Cardiac fibroblast (primary cell): ENCODE results near the gene S100A9.
"Not testable (repeated sequence)": the region's sequence is repeated elsewhere in the genome, so short reads cannot be mapped to it uniquely, and the experiment has no call there.

Source experiments
- DNase-seq, 2 donors: peaks; one replicate each; pipeline versions ENCODE4 v3.0.0 to v3.0.0-alpha.2; 2010; ENCODE audit warnings: low read depth in 2 of 2
- H3K4me3 ChIP-seq, 2 donors: replicated peaks in 1 of 2; 1 replicate in 1 of 2; 2 replicates in 1 of 2; pipeline ENCODE4 v1.5.1; 2011; ENCODE audit warnings: low read depth in 2 of 2, low read length in 2 of 2, mild to moderate bottlenecking in 2 of 2, moderate library complexity in 1 of 2
- CTCF ChIP-seq: IDR thresholded peaks from one replicate; pipeline ENCODE4 v1.5.1; 2011; ENCODE audit warnings: low read depth, mild to moderate bottlenecking, low read length, inconsistent platforms

Gene S100A9

GRCh38 chr1:153357853-153358690, at the start of gene S100A9:
Gene S100A9, plus strand, starts transcription at chr1:153357854. Its CDS starts 430 bp downstream, at chr1:153358284.
- H3K4me3 ChIP-seq = no peak within 1 kb of the TSS
- no peak for DNase-seq
- TF ChIP-seq CTCF = no peak

- TF ChIP-seq CTCF = no peak
- H3K4me3 ChIP-seq = no peak overlapping the region
- DNase-seq = no peak
Observed at GRCh38 chr1:153308540-153308939, 49.1 kb upstream of the S100A9 start.

- no peak for TF ChIP-seq CTCF
- no peak overlapping the region for H3K4me3 ChIP-seq
- DNase-seq = no peak
Observed at GRCh38 chr1:153309441-153309840, 48.2 kb upstream of the S100A9 start.

GRCh38 chr1:153310526-153310925, 47.1 kb upstream of the S100A9 start:
- H3K4me3 ChIP-seq = no peak overlapping the region
- TF ChIP-seq CTCF = no peak
- DNase-seq = no peak

- H3K4me3 ChIP-seq = no peak within 1 kb of the TSS
- TF ChIP-seq CTCF = no peak
- no peak for DNase-seq
Observed at GRCh38 chr1:153312570-153313186, 45.0 kb upstream of the S100A9 start, which contains the start of gene PGLYRP3. Gene PGLYRP3, minus strand, starts transcription at chr1:153312952. Its CDS starts 2,287 bp downstream, at chr1:153310665.

GRCh38 chr1:153313288-153313687, 44.4 kb upstream of the S100A9 start:
- TF ChIP-seq CTCF = no peak
- DNase-seq = no peak
- no peak overlapping the region for H3K4me3 ChIP-seq

GRCh38 chr1:153314388-153314787, 43.3 kb upstream of the S100A9 start:
- not testable (repeated sequence) for DNase-seq, H3K4me3 ChIP-seq

GRCh38 chr1:153316013-153316412, 41.6 kb upstream of the S100A9 start:
- not testable (repeated sequence) for DNase-seq, H3K4me3 ChIP-seq

- DNase-seq, H3K4me3 ChIP-seq: not testable (repeated sequence)
Observed at GRCh38 chr1:153318145-153318544, 39.5 kb upstream of the S100A9 start.
